A549 (cell line): ENCODE data around the gene GDI2.

Experiments used
- CEBPB ChIP-seq, 2 experiments: fragments of >200 bp in 1 of 2; sonication (Bioruptor Twin) in 1 of 2; formaldehyde crosslinking in 1 of 2; IDR thresholded peaks; 2 replicates each; pipeline ENCODE4 v1.6.1; 2012 to 2016
- CHD2 ChIP-seq: fragments of 150-350 bp; IDR thresholded peaks from 2 replicates; pipeline ENCODE4 v1.6.1; 2014; ENCODE audit warnings: low read length; ENCODE audit not compliant: partially characterized antibody
- CHD4 ChIP-seq: fragments of 200-600 bp; sonication (generic); IDR thresholded peaks from 2 replicates; pipeline ENCODE4 v1.6.1; 2016; ENCODE audit warnings: antibody characterized with exemption, mild to moderate bottlenecking, borderline replicate concordance
- EP300 ChIP-seq, 2 experiments: fragments of >200 bp; sonication (Bioruptor Twin); formaldehyde crosslinking; IDR thresholded peaks; 2 replicates in 1 of 2; 3 replicates in 1 of 2; pipeline ENCODE4 v1.6.1; 2016 to 2017
- MYC ChIP-seq: IDR thresholded peaks from 2 replicates; pipeline ENCODE4 v1.6.1; 2012; ENCODE audit warnings: mild to moderate bottlenecking, inconsistent platforms, low read length, improper control_type of control experiment, borderline replicate concordance
- POLR2A ChIP-seq: IDR thresholded peaks from 2 replicates; pipeline ENCODE4 v1.6.1; 2012; ENCODE audit warnings: mild to moderate bottlenecking, low read length
- TP53 ChIP-seq: fragments of 250-450 bp; sonication (Bioruptor Pico); IDR thresholded peaks from 2 replicates; pipeline ENCODE4 v1.5.0; 2021; ENCODE audit warnings: mild to moderate bottlenecking, moderate library complexity
- TF ChIP-seq, protein P1 (sequence below): fragments of >200 bp; sonication (Bioruptor Twin); formaldehyde crosslinking; IDR thresholded peaks from 3 replicates; pipeline ENCODE4 v1.5.1; 2016
- TF ChIP-seq, protein P2 (sequence below): IDR thresholded peaks from 2 replicates; pipeline ENCODE4 v1.6.1; 2012; ENCODE audit warnings: low read depth, borderline replicate concordance
- TF ChIP-seq, protein P3 (sequence below): fragments of 150-350 bp; IDR thresholded peaks from 2 replicates; pipeline ENCODE4 v1.6.1; 2014; ENCODE audit warnings: low read depth, mild to moderate bottlenecking, low read length
- TF ChIP-seq, protein P4 (sequence below): fragments of 200-600 bp; sonication (generic); IDR thresholded peaks from 2 replicates; pipeline ENCODE4 v1.6.1; 2016; ENCODE audit warnings: antibody characterized with exemption, mild to moderate bottlenecking, moderate library complexity

GRCh38 chr10:5794236-5794635, 19.0 kb downstream of the GDI2 start:
- TF ChIP-seq TP53 (CRISPR knock-in tag) = no peak
- TF ChIP-seq, protein P1, sequence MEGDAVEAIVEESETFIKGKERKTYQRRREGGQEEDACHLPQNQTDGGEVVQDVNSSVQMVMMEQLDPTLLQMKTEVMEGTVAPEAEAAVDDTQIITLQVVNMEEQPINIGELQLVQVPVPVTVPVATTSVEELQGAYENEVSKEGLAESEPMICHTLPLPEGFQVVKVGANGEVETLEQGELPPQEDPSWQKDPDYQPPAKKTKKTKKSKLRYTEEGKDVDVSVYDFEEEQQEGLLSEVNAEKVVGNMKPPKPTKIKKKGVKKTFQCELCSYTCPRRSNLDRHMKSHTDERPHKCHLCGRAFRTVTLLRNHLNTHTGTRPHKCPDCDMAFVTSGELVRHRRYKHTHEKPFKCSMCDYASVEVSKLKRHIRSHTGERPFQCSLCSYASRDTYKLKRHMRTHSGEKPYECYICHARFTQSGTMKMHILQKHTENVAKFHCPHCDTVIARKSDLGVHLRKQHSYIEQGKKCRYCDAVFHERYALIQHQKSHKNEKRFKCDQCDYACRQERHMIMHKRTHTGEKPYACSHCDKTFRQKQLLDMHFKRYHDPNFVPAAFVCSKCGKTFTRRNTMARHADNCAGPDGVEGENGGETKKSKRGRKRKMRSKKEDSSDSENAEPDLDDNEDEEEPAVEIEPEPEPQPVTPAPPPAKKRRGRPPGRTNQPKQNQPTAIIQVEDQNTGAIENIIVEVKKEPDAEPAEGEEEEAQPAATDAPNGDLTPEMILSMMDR = no peak
- no peak for TF ChIP-seq EP300 (IDR thresholded peaks at IDR 0.05)
- TF ChIP-seq CHD2 = no peak
- TF ChIP-seq CHD4 = no peak
- no peak for TF ChIP-seq MYC
- TF ChIP-seq CEBPB (IDR thresholded peaks at IDR 0.05) = no peak
- TF ChIP-seq, protein P2, sequence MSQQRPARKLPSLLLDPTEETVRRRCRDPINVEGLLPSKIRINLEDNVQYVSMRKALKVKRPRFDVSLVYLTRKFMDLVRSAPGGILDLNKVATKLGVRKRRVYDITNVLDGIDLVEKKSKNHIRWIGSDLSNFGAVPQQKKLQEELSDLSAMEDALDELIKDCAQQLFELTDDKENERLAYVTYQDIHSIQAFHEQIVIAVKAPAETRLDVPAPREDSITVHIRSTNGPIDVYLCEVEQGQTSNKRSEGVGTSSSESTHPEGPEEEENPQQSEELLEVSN = no peak
- no peak for TF ChIP-seq POLR2A
- TF ChIP-seq, protein P3, sequence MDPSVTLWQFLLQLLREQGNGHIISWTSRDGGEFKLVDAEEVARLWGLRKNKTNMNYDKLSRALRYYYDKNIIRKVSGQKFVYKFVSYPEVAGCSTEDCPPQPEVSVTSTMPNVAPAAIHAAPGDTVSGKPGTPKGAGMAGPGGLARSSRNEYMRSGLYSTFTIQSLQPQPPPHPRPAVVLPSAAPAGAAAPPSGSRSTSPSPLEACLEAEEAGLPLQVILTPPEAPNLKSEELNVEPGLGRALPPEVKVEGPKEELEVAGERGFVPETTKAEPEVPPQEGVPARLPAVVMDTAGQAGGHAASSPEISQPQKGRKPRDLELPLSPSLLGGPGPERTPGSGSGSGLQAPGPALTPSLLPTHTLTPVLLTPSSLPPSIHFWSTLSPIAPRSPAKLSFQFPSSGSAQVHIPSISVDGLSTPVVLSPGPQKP = no peak
- TF ChIP-seq, protein P4, sequence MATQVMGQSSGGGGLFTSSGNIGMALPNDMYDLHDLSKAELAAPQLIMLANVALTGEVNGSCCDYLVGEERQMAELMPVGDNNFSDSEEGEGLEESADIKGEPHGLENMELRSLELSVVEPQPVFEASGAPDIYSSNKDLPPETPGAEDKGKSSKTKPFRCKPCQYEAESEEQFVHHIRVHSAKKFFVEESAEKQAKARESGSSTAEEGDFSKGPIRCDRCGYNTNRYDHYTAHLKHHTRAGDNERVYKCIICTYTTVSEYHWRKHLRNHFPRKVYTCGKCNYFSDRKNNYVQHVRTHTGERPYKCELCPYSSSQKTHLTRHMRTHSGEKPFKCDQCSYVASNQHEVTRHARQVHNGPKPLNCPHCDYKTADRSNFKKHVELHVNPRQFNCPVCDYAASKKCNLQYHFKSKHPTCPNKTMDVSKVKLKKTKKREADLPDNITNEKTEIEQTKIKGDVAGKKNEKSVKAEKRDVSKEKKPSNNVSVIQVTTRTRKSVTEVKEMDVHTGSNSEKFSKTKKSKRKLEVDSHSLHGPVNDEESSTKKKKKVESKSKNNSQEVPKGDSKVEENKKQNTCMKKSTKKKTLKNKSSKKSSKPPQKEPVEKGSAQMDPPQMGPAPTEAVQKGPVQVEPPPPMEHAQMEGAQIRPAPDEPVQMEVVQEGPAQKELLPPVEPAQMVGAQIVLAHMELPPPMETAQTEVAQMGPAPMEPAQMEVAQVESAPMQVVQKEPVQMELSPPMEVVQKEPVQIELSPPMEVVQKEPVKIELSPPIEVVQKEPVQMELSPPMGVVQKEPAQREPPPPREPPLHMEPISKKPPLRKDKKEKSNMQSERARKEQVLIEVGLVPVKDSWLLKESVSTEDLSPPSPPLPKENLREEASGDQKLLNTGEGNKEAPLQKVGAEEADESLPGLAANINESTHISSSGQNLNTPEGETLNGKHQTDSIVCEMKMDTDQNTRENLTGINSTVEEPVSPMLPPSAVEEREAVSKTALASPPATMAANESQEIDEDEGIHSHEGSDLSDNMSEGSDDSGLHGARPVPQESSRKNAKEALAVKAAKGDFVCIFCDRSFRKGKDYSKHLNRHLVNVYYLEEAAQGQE = no peak
